GM20431 (cell line): ENCODE data around the gene PTPRK.

Experiments used
- in situ Hi-C: fragments of 300-500 bp; cut with MseI, MboI; formaldehyde crosslinking; loops from one replicate; pipeline ENCODE4 v1.15.0; 2020; ENCODE audit warnings: low sequenced_read_pairs; ENCODE audit not compliant: unreplicated experiment

The PTPRK gene

DNA sequence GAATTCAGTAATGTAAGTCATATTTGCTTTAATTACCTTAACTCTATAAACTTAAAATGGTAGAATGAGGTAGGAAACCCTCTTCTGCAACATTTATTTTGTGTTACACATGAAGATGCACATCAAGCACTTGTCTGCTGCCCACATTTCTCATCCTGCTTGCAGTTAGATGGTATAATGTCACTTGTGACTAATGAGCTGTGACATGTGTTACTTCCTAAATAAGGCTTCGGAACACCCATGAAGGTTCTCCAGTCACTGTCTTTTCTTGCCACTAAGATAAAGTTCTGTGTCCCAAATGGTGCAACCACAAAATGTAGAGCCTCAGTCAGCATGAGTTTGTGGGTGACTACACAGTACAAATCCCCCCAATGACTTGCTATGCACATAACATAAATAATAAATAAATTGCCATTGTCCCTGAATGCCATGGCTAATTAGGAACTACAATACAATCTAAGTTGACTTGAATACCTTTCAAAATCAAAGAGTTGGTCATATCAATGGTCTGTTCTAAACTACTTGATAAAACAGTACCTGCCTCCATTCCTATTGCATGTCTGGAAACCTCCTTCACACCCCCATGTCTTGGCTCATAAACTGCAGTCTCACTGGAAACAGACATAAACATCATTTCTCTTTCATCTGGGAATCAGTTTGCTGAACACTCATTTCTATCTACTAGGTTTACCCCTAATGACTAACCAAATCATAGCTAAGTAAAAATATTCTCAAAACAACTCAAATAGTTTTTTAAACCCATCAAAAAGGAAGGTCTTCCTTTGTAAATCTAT lies 157.2 kb downstream of the PTPRK start:
- in situ Hi-C loops = no loop called here

DNA sequence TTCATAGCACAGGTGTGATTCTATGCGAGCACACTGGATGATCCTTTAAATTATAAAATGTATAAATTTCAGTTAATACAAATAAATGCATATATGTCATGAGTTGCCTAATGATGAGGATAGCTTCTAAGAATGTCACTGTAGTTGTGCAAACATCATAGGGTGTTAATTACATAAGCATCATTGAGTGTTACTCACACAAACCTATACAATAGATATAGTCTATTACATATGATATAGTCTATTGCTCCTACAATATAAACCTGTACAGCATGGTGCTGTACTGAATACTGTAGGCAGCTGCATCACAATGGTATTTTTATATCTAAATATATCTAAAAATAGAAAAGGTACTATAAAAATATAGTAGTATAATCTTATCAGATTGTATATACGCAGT lies 159.0 kb downstream of the PTPRK start:
- in situ Hi-C loops = no loop called here

DNA sequence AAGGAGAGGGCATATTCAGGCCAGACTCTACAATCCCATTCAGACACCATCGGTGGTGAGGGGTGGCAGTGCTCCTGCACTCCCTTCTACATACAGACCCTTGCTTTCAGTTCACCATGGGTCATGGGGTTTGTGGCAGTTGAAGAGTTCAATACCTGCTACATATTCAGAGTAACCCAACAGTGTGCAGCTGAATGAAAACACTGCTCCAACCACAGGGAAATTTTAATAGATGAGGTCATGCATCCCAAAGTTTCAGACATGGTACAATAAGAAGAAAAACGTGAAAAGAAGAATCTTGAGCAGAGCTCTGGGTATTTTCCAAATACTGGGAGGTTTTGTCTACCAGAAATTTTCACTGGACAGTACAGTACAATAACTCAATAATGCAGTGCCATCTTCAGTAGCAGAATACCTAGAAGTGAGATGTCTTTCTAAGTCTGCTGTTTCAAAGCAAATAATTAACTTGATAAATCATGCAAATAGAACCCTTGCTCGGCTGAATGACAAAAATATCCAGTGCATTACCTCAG lies 162.1 kb downstream of the PTPRK start:
- in situ Hi-C loops = no loop called here

DNA sequence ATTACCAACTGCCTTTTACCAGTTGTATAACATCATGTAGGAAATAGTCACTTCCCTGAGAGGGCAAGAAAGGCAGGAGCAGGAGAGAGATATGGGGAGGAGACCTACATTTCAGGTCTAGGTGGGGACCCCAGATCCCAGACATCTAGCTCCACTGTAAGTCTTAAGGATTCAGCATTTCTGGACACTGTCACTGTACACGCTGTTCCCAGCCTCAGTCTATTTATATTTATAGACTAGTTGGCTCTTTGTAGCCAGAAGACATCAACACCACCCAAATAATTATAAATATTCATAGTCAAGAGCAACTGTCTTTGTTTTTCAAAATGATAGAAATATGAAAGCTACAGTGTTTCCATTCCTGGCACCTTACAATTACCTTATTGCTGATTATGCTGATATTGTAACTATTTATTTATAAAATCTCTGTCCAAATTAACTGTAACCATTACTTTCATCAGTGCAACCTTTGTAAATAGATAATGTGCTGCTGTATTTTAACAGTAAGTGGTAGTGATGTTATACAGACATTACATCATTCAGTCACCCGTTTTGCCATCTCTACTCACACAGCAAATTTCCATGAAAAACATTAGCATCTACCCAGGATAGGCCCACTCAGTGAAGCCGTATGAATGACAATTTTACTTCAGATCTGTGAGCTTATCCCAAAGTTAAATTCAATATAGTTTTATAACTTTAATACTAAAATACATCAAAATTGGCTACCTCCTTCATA lies 162.8 kb downstream of the PTPRK start:
- in situ Hi-C loops = no loop called here

DNA sequence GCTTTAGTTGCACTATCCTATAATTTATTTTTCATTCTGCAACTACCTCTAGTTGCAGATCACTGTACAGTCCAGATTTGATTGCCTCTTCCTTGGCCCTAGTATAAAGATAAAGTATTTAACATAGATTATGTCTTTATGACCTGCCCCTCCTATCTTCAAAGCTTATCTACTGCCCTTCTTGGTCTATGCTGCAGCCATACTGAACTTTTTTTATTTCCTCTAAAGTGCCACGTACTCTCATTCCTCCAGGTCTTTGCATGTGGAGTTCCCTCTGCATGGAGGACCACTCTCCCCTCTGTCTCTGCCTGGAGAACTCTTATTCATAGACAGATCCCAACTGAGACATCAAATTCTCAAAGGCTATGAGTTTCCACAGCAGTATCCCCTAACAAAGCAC lies 168.0 kb downstream of the PTPRK start:
- in situ Hi-C loops = no loop called here

DNA sequence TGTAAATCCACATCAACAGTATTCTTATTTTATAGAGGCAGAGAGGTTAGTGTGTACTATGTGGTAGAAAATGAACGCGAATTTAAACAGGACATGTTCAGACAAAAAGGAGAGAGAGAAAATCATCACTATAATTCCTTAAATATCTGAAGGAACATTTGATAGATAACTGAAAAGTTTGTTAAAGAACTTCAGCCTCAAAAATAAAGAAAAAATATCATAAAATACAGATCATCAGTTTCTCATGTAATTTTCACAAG lies 169.2 kb downstream of the PTPRK start:
- in situ Hi-C loops = no loop called here

DNA sequence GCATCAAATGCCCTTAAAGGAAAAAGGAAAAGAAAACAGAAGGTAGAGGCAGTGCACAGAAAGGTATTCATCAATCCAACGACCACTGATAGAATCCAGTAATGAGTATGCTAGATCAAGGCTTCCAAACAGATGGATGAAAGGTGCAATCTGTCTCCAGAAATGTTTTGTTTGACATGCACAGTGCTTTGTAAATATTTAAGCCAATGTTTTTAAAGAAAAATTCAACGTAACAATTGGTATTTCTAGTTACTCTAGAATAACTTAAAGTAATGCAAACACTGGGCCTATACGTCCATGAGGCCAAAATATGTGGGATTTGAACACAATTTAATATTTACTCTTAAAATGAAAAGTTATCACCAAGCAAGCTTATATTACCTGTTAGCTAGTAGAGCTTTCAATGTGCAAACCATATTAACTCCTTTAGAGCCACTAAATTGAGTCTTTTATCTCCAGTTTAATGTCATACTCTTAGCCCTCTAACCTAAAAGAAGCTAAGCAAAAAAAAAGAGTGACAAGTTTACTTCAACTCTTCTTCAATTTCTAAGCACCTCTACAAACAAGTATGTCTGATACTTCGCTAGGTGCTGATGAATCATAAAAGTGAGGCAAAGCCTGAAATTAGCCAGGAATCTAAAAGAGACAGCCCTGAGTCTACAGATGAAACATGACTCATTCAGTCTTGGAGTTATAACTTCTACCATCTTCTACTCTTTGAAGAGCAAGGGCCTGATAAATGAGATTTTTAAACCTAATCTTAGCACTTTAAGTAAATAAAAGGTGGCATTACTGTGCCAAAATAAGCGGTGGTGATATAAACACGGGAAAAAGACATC lies 169.8 kb downstream of the PTPRK start:
- in situ Hi-C loops = no loop called here

DNA sequence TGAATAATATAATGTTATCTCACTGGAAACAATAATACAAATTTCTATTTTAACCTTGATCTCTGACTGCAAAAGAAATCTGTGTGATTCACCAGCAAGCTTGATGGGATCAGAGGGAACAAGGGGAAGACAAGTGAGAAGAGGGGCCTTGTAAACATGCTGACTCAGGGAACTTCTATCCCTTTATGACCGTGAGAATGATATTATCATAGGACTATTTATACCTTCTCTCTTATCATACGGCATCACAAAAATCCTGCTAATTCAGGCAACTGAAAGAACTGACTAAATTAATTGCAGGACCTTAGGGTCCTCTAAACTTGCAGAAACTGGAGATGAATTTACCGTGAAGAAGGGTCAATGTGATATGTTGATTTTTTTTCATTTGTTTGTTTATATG lies 173.3 kb downstream of the PTPRK start:
- in situ Hi-C loops = no loop called here

DNA sequence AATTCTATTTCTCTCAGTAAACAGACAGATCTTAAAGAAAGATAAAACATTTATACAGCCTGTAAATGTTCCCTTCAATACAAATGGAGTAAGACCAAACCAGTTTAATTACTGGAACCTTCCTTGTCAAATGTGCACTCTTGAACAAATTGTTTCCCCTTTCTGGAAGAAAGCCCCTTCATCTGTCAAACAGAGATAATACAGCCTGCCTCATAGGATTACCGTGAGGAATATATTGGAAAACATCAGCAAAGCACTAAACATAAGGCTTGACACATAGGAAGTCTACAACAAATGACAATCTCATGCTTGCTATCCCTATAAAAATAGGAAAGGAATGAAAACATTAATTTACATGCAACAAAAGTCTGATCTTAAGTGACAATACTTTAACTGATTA lies 173.8 kb downstream of the PTPRK start:
- in situ Hi-C loops = no loop called here

DNA sequence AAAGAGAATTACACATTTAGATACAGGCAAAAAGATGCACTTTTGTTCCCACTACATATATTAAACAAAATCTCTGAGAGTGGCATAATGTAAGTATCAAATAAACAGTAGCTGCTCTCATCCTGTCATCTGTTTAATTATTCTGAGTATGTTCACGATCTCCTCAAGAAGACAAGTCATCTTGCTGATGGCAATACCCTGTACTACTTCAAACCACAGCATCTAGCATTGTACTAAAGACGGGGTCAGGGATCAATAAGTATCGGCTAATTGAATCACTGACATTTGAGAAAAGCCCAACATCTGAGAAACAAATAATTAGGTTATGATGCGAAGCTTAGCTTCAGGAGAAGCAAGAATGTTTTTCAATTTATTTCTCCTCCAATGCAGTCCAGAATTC lies 175.1 kb downstream of the PTPRK start:
- in situ Hi-C loops = no loop called here

DNA sequence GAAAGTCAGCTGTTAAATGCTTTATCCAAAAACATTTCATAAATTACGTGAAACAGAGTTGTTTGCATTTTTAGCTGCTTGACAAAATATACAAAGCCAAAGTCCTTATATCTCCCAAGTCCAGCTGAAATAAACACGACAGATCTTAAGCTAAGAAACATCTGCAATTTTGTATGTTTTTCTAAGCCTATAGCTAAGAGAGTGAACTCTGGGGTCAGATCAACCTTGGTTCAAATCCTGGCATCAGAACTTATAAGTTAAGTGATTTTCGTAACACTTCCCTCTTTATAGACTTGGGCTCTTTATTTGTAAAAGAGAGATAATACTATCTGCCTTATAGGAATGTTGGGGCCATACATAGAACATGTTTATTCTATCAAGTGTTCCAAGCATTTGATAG lies 176.7 kb downstream of the PTPRK start:
- in situ Hi-C loops = no loop called here

DNA sequence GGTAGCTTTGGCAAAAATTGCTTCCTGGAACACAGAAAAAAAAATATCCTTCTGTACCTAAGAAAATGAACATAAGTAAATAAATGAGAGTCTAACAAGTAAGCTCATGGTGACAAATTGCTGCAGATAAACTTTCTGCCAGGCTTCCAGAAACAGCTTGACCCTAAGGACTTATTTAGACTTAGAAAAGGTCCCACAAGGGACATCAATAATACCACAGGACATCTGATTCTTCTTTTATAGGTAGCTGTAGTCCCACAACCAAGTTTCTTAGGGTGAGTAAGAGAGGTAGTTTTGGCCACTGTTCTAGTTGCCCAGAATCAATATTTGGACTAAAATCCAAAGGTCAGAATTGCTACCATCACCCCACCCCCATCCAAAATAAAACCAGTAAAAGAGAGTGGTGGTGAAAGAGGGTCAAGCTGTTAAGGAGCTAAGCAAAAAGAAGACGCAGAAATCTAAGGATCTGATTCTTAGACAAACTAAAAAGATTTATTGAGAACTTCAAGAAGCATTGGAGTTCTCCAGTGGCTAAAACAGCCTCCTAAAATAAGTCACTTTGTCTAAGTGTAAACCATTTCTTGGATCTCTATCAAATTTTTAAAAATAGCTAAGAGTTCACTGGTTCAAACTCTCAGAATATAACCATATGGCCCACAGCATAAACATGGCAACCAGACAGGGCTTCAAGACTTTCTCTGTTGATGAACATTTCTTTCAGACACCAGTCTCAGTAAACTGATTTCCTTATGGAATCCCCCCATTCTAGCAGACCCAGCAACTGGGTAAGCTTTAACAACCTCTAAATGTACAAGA lies 180.6 kb downstream of the PTPRK start:
- in situ Hi-C loops = no loop called here

DNA sequence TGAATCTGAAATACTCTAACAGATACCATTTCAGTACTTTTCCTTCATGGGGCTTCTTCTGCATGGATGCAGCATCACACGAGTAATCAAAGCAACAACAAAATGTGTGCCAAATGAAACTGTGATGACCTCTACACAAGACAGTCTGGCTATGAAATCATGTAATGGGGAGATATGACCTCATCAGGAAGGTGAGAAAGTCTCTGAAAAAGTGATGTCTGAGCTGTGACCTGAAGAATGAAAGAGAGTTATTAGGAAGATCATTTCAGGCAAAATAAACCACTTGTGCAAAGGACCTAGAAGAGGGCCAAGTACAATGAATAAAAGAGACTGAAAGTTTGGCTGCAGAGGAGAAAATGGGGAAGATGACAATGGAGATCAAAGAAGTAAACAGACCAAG lies 182.8 kb downstream of the PTPRK start:
- in situ Hi-C loops = no loop called here

DNA sequence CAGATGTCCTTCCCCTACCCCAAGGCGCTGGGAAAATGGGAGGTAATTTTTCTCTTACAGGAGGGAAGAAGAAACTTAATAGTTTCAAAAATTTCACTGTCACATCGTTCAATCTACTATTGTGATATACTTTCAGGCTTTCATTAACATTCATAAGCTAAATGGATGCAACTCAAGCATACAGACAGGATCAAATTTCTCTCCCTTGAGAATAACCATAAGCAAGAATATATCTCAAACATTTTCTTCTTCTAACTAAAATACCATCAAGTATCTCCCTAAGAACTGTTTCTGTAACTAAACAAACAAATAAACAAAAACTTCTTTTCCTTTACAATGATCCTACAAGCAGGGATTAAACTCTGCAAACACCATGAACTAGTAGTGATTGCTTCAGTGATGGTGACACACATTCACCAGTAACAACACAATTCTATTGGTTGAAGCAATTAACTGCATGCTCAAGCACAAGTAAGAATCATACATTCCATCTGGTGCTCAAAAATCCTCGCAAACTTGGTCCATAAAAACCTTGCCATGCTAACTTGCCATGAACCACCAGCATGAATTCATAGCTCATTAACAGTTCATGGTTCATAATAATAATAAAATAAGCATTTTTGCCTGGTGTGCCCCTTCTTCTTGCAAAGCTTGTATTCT lies 183.8 kb downstream of the PTPRK start:
- in situ Hi-C loops = no loop called here

DNA sequence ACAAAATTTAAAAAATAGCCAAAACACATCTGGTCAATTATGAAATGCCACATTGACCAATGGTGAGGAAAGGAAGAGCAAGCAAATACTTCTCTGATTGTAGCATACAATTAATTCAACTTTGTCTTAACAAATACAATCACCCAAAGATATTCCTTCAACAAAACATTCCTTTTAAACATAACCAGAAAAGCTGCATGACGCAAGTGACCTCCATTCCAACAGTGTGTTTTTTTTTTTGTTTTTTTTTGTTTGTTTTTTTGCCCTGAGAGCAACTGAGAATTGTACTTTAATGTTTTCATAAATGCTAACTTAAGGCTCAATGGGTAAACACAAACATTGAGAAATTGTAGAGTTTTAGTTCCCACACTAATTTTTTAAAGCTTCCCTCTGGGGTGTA lies 184.4 kb downstream of the PTPRK start:
- in situ Hi-C loops = no loop called here

DNA sequence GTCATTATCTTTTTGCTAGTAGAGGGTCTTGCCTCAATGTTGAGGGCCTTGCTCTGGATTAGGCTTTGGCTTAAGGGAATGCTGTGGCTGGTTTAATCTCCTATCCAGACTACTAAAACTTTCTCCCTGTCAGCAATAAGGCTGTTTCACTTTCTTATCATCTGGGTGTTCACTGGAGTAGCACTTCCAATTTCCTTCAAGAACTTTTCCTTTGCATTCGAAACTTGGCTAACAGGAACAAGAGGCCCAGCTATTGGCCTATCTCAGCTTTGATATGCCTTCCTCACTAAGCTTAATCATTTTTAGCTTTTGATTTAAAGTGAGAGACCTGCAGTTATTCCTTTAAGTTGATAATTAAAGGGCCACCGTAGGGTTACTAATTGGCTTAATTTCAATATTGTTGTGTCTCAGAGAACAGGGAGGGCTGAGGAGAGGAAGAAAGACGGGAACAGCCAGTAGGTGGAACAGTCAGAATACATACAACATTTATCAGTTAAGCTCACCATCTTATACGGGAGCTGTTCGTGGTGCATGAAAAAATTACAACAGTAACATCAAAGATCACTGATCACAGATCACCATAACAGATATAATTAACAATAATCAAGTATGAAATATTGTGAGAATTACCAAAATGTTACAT lies 186.7 kb downstream of the PTPRK start:
- in situ Hi-C loops = no loop called here

DNA sequence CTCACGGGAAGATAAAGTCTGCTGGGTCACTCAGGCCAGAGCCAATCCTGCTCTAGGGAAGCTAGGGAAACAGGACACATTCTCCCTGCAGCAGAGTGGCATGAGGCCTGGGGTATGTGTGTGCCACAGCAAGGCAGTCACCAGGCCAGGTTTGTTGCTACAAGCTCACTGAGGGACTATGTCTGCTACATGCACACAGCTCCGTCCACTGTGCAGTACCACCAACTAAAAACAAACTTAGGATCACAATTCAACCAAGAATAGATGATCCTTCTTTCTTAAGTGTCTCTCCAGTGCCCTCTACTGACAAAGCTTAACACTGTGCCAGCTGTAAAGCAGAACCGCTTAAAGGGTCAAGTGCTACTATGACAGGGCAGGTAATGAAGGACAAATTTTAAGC lies 192.5 kb downstream of the PTPRK start:
- in situ Hi-C loops = no loop called here

DNA sequence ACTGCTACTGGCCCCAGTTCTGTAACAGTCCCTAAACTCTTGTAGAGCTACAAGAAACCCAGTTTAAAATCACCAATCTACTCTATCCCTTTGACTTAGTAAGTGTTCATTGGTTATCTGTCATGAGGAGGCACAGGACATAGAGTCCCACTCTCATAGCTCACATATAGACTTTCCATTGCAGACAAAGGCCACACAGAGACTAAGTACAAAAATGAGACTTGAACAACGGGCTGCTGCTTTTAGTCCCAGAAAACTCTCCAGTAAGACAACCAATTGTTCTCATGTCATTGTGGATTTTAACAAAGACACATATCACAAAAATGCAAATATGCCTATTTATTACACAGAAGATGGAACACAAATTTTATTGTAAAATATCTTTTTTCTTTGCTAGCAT lies 197.4 kb downstream of the PTPRK start:
- in situ Hi-C loops = no loop called here

DNA sequence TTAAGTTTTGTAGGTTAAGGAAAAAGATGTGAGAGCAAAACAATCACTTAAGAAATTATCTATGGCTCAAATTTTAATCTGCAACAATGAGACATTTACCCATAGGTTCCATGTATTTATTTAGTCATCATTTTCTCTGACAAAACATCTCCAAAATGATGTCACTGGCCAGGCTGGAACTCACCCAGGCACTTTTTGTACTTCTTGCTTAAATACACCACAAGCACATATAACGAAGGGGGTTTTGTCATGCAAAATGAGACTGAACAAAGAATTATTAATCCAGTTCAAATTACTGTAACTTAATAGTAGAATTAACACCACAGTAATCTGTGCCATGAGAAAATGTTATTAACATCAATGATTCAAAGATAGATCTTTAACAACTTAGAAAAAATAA lies 200.5 kb downstream of the PTPRK start:
- in situ Hi-C loops = no loop called here
